UCSD-AML1 (cell line): ENCODE results near the gene IFT25.

ENCODE experiments used
- DNase-seq: peaks from one replicate; lab custom pipeline; 2025; ENCODE audit not compliant: unreplicated experiment; lab: John Stamatoyannopoulos, UW

Gene IFT25

GRCh38 chr1:53957194-53957818, 11.8 kb upstream of the IFT25 start:
- no peak for DNase-seq

DNA sequence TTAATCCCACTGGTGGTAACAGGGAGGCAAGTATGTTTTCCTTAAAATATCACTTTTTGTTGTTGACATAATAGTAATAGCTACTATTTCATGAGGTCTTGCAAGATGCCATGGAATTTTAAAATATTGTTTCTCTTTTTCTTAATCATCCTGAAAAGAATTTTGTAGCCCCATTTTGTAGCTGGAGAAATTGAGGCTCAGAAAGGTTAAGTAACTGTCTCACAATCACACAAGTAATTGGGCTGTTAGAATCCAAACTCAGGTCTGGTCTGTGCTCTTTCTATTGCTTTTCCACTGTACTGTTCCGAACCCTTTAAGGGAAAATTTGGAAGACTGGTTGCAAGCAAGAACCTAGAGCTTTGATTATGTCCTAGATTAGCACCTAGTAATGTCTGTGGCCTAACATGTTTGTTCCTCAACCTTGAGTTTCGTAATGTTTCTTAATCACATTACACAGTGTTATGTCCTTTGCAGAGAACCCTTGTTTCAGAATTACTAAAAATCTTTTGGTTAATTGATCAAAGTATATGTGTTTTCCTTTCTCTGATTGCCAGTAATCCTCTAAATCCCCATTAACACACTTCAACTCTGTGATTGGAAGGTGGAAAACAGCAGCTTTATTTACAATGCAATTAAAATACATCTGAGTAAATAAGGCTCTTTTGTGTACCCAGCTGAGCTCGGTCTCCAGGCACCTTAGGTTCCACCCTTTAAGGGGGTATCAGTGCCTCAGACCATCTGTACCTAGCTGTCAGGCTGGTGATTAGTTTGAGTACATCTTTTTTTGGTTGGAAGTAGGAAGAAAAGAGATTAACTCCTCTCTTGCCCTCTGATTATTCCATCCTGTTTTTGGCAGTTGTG, 11.0 kb upstream of the IFT25 start:
- no peak for DNase-seq

GRCh38 chr1:53954128-53954527, 8.6 kb upstream of the IFT25 start:
- no peak for DNase-seq

- no peak for DNase-seq
Observed at GRCh38 chr1:53951697-53952096, 6.2 kb upstream of the IFT25 start.

GRCh38 chr1:53949023-53949990, 3.8 kb upstream of the IFT25 start:
- no peak for DNase-seq

DNA sequence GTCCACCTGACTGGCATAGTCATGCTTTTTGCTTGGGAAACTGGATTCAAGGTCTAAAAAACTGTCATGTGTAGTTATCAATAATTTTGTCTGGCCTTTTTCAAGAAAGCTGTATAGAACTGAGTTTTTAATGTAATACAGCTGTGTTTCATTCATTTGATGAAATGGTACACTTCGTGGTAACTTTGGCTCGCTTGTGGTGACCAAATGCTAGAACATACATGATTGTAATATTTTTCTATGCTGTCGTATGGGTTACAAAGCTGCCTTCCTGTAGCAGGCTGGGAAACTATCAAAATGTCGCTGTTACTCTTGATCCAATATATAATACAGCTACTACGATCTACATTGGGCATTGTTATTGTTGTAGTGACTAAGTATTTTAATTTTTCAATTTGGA, 2.8 kb upstream of the IFT25 start:
- no peak for DNase-seq

DNA sequence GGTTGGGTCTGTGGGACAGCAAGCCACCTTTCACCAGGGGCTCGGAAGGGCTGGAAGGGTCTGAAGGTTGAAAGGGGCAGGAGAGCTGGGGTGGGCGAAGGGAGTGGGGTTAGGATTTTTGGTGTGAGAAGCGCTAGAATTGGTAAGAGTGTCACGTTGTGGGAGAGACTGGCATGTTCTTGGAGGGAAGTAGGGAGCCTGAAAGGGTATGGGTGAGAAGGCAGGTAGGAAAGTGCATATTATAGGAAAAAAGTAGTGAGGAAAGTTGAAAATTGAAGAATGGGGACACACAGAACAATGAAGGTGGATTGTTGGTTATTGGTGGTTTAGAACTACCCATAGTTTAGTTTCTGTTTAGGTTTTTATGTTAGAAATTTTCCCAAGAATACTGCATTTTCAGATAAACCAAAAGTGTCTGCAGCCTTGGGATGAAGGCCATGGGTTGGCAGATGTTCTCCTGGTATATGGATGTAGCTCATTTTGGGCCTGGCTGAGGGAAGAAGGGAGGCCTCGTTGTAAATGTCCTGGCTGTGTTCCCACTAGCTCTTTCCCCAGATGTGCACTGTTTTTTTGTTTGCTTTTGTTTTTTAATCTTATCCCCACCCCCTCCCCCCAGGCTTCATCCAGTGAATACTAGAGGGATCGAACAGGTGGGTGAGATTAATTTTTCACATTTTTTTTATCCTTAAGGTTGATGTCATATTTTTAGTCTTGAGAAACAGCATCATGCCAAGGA, 1.8 kb upstream of the IFT25 start:
- no peak for DNase-seq

DNA sequence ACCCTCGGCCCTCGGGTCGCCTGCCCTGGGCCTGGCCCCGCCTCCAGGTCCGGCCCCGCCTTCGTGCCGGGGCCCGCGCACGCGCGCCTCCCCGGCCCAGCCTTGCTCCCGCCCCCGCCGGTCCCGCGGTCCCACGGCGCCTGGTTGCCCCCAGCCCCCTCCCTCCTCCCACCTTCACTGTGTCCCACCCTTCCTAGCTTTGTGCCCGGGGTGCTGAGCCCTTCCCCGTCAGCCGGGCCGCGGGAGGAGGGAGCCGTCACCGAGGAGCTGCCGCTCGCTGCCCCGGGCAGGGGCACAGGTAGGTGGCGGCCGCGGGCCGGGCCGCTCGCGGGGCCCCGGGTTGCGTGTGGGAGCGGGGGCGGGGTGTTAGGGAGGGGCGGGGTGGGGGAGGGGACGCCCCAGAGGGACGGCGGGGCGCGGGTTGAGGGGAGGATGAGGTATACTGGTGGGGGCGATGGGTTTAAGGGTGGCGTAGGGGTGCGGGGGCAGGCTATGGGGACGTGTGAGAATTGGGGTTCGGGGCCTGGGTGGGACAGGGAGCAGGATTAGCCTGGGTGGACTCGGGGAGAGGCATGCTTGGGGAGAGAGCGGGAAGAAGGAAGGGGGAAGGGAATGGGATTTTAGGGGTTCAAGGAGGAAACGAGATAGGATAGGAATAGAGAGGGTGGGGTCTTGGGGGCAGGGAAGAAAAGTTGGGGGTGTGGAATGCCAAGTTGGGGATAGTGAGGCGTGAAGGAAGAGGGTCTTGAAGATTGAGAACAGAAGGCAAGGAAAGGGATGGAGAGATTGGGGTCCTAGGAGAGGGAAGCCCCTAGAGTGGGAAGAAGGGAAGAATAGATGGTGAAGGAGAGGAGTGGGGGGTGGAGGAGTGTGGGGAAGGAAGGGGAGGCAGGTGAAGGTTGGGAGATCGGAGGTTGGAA, 1.0 kb upstream of the IFT25 start, which contains the start of gene LRRC42:
Gene LRRC42 (plus strand): TSS at position 99 of the 920 bp plus-strand sequence. CDS start 5,650 bp downstream, outside the sequence.
- DNase-seq = peak; percentile 97

DNA sequence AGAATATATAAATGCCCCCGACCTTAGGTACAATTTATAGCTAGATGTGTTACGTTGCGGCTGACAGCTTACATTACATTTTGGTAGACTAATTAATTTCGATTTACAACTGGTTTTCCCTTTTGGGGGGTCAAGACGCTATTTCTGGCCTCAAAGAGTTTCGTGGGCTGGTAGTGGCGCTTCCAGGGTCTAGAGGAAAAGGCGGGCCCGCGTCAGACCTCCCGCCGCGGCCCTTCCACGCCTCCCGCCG, 391 bp downstream of the IFT25 start:
- no peak for DNase-seq

GRCh38 chr1:53944469-53945182, 873 bp downstream of the IFT25 start:
- DNase-seq = no peak

DNA sequence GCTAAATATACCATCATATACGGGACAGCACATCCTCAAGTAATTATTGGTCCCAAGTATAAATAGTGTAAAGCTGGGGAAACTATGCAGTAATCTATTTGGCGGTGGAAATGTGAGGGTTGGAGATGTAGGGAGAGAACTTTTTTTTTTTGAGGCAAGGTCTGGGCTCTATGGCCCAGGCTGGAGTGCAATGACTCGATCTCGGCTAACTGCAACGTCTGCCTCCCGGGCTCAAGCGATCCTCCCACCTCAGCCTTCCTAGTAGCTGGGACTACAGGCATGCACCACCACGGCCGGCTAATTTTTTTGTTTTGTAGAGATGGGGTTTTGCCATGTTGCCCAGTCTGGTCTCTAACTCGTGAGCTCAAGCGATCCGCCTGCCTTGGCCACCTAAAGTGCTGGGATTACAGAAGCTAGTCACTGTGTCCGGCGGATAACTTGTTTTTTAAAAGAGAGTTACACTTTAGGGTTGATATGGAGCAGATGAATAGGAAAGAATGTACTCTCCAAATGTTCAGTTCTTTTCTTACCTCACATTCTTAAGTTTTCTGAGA, 1.9 kb downstream of the IFT25 start:
- no peak for DNase-seq

DNA sequence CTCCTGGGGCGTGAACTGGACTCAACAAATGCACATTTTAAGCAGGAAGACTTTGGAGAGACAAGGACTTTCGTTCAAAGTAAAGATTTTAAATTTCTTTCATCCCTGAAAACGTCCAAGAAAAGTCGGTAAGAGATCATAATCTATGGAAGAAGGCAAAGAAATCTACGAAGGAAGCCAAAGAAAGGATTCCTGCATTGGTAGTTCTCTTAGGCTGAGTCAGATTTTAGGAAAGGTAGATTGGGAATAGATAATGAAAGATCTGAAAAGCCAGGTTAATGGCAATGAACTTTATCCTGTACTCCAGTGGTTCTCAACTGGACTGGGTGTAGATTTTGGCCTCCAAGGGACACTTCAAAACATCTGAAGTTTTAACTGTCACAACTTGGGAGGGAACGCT, 2.4 kb downstream of the IFT25 start:
- DNase-seq = no peak

DNA sequence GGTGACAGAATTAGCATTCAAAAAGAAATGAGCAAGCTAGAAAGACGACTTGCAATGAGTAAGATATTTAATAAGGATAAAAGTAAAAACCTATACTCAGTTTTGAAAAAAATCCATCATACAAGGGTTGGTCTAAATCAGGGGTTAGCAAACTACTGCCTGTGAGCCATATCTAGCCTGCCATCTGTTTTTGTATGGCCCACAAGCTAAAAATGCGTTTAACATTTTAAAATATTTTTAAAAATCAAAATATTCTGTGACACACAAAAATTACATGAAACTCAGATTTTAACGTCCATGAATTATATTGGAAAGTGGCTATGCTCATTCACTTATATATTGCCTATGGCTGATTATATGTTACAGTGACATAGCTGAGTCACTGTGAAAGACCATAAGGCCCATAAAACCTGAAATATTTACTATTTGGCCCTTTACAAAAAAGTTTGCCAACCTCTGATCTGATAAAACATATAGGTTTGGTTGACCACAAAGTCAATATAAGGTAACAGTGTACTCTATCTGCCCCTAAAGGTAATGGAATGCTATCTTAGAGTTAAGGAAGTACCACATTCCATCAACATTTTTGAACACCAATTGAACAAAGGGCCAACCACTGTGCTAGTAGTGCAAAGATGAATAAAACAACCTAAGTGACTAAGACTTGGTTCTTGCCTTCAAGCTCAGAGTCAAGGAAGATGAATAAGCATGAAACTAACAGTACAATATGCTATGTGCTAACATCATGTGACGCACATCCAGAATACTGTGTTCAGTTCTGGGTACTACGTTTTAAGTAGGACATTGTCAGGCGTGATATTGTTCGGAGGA, 3.2 kb downstream of the IFT25 start:
- no peak for DNase-seq

- DNase-seq = no peak
Observed at GRCh38 chr1:53938136-53938830, 7.2 kb downstream of the IFT25 start.

- DNase-seq = no peak
Observed at GRCh38 chr1:53936430-53936829, 9.1 kb downstream of the IFT25 start.

GRCh38 chr1:53934170-53934765, 11.2 kb downstream of the IFT25 start:
- DNase-seq = no peak

DNA sequence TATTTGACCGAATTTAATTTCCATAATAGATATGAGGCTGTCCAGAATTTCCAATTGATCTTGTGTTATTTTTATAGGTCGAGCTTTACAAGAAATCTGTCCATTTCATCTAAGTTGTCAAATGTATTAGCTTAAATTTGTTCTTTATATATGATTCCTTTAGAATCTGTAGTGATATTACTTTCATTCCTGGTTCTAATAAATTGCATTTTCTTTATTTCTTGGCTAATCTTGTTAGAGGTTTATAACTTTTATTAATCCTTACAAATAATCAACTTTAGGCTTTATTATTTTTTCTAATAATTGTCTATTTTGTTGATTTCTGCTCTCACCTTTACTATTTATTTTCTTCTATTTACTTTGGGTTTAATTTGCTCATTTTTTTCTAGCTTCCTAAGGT, 14.0 kb downstream of the IFT25 start:
- DNase-seq = no peak
